Prostate gland (tissue), 2 donors: Measurements from ENCODE around the gene CD59. TPM values are rescaled to one million over a fixed set of nuclear protein-coding genes. Genes with fewer than 3 reads are reported as not detected.

Experiments
- DNase-seq: peaks from one replicate; pipeline ENCODE4 v3.0.0-alpha.2; 2019; ENCODE audit warnings: low spot score
- H3K27ac ChIP-seq, 2 donors: fragments of 200-600 bp; sonication (generic); 2 replicates each; pipeline ENCODE4 v1.5.1; 2017 to 2019
- H3K27me3 ChIP-seq: fragments of 200-600 bp; sonication (generic); replicated peaks from 2 replicates; pipeline ENCODE4 v1.5.1; 2019; ENCODE audit not compliant: insufficient read depth
- H3K36me3 ChIP-seq, 2 donors: fragments of 200-600 bp; sonication (generic); 1 replicate in 1 of 2; 2 replicates in 1 of 2; pipeline versions ENCODE4 v1.5.1 to v1.8.1; 2017 to 2019
- H3K4me1 ChIP-seq: fragments of 200-600 bp; sonication (generic); replicated peaks from 2 replicates; pipeline ENCODE4 v1.5.1; 2019
- H3K4me3 ChIP-seq, 2 donors: fragments of 200-600 bp; sonication (generic); 2 replicates each; pipeline ENCODE4 v1.5.1; 2017 to 2019
- H3K9me3 ChIP-seq: fragments of 200-600 bp; sonication (generic); 2 replicates; pipeline ENCODE4 v1.5.1; 2017
- POLR2A ChIP-seq: fragments of 450-650 bp; IDR thresholded peaks from one replicate; pipeline ENCODE4 v1.6.1; 2016; ENCODE audit warnings: antibody characterized with exemption, mild to moderate bottlenecking
- POLR2AphosphoS5 ChIP-seq: sonication (generic); formaldehyde crosslinking; IDR thresholded peaks from one replicate; pipeline ENCODE4 v1.6.1; 2017; ENCODE audit warnings: antibody characterized with exemption
- WGBS: methylation state at CpG from one replicate; pipeline ENCODE4 v1.1.5; 2018; 5-methylcytosine and 5-hydroxymethylcytosine counted together
- intact Hi-C: fragments of 100-400 bp; cut with DNase I; formaldehyde crosslinking; loops from one replicate; pipeline ENCODE4 v1.14.2; 2022
- total RNA-seq, 2 donors: library from RNA; depleted of rRNA; stranded (reverse); fragments of >200 nt; gene quantifications; one replicate each; pipeline ENCODE4 v1.1.0, GENCODE V29; 2016
- TF ChIP-seq, protein P1 (sequence below), 4 experiments: fragments of 200-600 bp in 2 of 4; fragments of 450-650 bp in 2 of 4; sonication (generic) in 2 of 4; IDR thresholded peaks; 1 replicate in 3 of 4; 2 replicates in 1 of 4; pipeline ENCODE4 v1.5.1; 2016 to 2019; ENCODE audit warnings: antibody characterized with exemption in 4 of 4, mild to moderate bottlenecking in 2 of 4, moderate library complexity in 2 of 4

Gene CD59
- total RNA-seq, 2 donors from 2014 or later: 205 to 274 TPM

DNA sequence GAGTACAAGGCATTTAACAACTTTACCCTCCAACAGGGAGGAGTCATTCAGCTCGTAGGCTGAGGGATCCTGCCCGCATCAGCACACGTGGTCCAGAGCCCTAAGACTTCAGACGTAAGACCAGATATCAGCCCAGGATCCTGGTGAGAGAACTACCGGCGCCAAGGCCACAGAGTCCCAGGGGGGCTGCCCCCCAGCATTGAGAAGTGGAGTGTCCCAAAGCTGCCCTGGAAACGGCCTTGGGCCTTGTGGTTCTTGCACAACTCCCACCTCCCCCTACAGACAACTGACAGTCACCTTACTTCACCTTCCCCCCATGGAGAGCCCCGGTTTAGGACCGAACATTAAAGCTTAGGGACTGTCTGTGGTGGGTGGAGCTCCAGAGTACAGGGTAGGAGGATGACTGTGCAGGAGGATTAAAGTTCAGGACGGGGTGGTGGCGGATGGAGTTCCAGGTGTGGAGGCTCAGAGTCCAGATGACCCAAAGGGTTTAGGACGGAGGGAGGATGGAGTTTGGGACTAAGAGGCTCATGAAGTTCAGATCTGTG lies 36.6 kb downstream of the CD59 start:
- intact Hi-C loops: no loop called here
- Histone ChIP-seq H3K27me3 (no peaks in the 10 kb centered on the region), H3K27ac (no peak overlapping the region), H3K4me1 (peaks cover 6% of the 10 kb centered on the region), H3K4me3 (no peak overlapping the region), H3K36me3 (no peaks in the 10 kb centered on the region), H3K9me3 (no peaks in the 10 kb centered on the region)
- WGBS: 78% methylated on average over 12 of the region's 12 CpGs
- DNase-seq: no peak
- TF ChIP-seq POLR2A (no peak), POLR2AphosphoS5 (no peak)

DNA sequence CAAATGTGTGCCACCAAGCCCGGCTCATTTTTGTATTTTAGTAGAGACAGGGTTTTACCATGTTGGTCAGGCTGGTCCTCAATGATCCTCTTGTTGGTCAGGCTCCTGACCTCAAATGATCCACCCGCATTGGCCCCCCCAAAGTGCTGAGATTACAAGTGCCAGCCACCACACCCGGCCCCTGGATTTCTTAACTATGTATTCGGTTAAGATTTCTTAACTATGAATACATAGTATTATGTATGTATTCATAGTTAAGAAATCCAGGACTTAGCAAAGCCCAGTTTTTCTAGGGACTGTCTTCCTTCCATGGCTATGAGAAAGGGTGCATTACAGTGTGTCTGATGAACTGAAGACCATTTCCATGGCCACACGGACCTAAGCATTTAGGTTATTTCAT lies 37.3 kb downstream of the CD59 start:
- DNase-seq: no peak
- Histone ChIP-seq H3K9me3 (no peaks in the 10 kb centered on the region), H3K36me3 (no peaks in the 10 kb centered on the region), H3K27me3 (no peaks in the 10 kb centered on the region), H3K27ac (no peak overlapping the region), H3K4me1 (peaks cover 6% of the 10 kb centered on the region), H3K4me3 (no peak overlapping the region)
- WGBS: 92% methylated on average over 5 of the region's 5 CpGs
- TF ChIP-seq POLR2AphosphoS5: no peak
- no peak for TF ChIP-seq POLR2A
- TF ChIP-seq, protein P1, sequence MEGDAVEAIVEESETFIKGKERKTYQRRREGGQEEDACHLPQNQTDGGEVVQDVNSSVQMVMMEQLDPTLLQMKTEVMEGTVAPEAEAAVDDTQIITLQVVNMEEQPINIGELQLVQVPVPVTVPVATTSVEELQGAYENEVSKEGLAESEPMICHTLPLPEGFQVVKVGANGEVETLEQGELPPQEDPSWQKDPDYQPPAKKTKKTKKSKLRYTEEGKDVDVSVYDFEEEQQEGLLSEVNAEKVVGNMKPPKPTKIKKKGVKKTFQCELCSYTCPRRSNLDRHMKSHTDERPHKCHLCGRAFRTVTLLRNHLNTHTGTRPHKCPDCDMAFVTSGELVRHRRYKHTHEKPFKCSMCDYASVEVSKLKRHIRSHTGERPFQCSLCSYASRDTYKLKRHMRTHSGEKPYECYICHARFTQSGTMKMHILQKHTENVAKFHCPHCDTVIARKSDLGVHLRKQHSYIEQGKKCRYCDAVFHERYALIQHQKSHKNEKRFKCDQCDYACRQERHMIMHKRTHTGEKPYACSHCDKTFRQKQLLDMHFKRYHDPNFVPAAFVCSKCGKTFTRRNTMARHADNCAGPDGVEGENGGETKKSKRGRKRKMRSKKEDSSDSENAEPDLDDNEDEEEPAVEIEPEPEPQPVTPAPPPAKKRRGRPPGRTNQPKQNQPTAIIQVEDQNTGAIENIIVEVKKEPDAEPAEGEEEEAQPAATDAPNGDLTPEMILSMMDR (IDR thresholded peaks at IDR 0.05): no peak
- intact Hi-C loops: no loop called here

DNA sequence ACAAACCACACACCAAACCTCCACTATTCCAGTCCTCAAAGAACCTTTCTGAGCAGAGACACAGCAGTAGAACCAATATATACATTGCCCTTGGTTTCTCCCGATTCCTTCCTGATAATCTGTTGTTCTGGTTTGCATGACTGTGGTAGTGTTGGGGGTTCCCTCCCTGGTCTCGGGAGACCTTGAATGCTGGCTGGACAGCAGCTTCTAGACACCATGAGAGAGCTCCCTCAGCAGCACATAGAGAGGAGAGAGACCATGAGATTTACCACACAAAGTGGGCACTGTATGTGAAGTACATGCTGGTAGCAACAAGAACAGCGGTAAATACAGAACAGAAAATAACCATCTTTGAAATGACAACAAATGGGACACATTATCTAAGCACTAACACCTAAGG lies 38.2 kb downstream of the CD59 start:
- no peaks in the 10 kb centered on the region for H3K9me3 ChIP-seq
- TF ChIP-seq, protein P1 (IDR thresholded peaks at IDR 0.05): no peak
- TF ChIP-seq POLR2A (no peak), POLR2AphosphoS5 (no peak)
- no peaks in the 10 kb centered on the region for H3K36me3 ChIP-seq
- DNase-seq: no peak
- WGBS: 82% methylated on average over 3 of the region's 3 CpGs
- intact Hi-C loops: no loop called here
- H3K4me1 ChIP-seq: peaks cover 6% of the 10 kb centered on the region
- no peak overlapping the region for H3K27ac ChIP-seq
- no peaks in the 10 kb centered on the region for H3K27me3 ChIP-seq
- H3K4me3 ChIP-seq: no peak overlapping the region

DNA sequence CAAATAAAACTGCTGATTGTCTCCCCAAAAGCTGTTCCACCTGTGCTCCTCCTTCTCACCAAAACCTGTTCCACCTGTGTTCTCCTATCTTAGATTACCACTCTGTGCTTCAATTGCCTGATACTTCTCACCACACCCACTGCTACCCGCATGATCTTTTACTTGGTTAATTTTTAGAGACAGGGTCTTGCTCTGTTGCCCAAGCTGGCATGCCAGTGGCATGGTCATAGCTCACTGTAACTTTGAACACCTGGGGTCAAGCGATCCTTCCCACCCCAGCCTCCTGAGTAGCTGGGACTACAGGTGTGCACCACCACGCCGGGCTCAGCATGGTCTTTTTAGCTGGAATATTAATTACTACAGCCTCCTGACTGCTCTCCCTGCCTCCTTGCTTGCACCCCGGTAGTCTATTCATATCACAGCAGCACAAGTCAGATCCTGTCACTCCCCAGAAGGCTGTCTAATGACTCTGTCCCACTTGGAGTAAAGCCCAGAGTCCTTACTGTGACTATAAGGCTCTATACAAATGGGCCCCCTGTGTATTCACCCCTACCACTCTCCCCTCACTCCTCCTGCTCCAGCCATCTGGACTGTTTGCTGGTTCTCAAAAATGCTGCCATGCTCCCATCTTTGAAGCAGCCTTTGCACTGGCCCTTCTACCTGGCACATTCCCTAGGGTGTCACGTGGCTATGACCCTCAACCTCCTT lies 39.1 kb downstream of the CD59 start:
- no peak for TF ChIP-seq POLR2A
- TF ChIP-seq, protein P1 (IDR thresholded peaks at IDR 0.05): no peak
- no peak for TF ChIP-seq POLR2AphosphoS5
- H3K36me3 ChIP-seq: no peaks in the 10 kb centered on the region
- H3K9me3 ChIP-seq: no peaks in the 10 kb centered on the region
- H3K4me1 ChIP-seq: peaks cover 9% of the 10 kb centered on the region
- no peak overlapping the region for H3K4me3 ChIP-seq
- intact Hi-C loops: no loop called here
- 79% methylated on average over 6 of the region's 6 CpGs for WGBS
- no peak for DNase-seq
- no peaks in the 10 kb centered on the region for H3K27me3 ChIP-seq
- H3K27ac ChIP-seq: no peak overlapping the region

DNA sequence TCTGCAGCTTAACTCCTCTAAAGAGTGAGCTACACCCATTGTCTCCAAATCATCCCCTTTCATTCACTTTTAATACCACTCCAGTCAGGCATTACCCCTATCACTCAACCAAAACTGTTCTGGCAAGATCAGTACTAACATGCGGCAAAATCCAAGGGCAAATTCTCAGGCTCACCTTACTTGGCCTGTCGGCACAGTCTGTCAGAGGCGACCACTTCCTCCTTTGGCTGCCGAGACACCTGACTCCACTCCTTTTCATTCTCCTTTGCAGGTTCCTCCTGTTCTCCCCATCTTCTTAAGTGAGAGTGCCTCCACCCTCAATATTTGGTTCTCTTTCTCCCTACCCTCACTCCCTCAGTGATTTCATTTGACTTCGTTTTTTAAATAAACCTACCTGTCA lies 39.8 kb downstream of the CD59 start:
- no peak for DNase-seq
- Histone ChIP-seq H3K4me1 (peaks cover 10% of the 10 kb centered on the region), H3K4me3 (no peak overlapping the region), H3K27ac (no peak overlapping the region), H3K36me3 (no peaks in the 10 kb centered on the region), H3K27me3 (no peaks in the 10 kb centered on the region), H3K9me3 (no peaks in the 10 kb centered on the region)
- TF ChIP-seq, protein P1 (IDR thresholded peaks at IDR 0.05): no peak
- no peak for TF ChIP-seq POLR2AphosphoS5
- no peak for TF ChIP-seq POLR2A
- intact Hi-C loops: no loop called here
- WGBS: 45% methylated on average over 5 of the region's 5 CpGs
